NOMO-1 treated with dmso at 0.1 percent for 144 hours (cell line): ENCODE results near the gene CFAP65.

Experiments used
- DNase-seq: peaks from one replicate; lab custom pipeline; 2025; ENCODE audit not compliant: unreplicated experiment; lab: John Stamatoyannopoulos, UW

The CFAP65 gene

DNA sequence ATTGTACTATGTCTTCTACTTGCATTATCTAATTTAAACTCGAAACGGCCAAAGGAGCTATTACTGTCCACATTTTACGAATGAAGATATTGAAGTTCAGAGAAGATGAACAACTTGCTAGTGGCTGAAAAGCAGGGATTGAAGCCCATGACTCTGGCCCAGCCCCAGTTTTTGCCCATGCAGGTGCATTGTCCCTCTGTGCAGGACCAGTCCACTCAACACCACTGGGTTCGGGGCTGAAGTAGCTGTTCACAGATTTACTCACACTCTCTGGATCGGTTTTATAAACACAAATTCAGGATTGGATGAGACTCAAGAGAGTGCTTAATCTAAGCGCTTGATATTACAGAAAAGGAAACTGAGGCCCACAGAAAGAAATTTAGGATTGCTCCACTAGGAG is 20.8 kb upstream of the CFAP65 start:
- no peak for DNase-seq

DNA sequence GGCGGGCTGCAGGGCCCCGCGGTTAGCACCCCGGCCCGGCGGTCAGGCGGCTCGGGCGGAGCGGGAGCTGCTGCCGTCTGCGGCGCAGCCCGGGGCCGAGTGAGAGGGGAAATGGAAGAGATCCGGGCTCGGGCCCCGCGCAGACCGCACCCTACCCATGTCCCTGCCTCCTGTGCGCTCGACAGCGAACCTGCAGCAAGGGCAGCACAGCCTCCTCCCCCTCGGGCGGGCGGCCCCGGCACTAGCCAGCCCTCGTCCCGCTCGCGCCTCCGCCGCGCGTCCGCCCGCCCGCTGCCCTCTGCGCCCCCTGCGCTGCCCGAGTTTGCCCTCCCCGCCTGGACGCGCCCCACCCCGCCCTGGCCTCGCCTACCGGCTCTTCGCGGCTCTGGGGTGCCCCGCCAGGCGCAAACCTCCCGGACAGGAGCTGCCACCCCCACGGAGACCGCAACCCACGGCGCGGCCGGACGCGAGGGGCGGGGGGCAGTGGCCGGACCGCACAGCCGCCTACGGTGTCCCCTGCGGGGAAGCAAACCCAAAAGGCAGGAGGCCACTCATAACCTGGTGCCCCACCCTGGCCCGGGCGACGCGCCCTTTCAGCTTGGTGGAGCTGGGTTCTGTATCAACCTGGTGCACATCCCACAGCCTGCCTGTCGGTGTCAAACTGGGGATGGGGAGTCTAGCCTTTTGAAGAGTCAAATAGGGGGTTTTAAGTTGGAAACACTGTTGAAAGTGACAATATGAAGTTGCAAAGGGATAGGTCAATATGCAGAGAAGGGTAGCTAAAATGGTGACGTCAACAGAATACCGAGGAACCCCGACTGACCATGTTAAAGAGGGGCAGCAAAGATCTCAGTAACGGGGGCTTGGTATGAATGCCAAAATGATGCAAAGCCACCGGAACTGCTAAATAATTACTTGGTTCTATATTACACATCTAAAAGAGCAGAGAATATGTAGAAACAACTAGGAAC is 19.8 kb upstream of the CFAP65 start, which contains the start of gene IHH:
IHH (minus strand) TSS at position 101 of the 971 bp plus-strand sequence. CDS start 454 bp downstream, outside the sequence.
- DNase-seq, result no peak

DNA sequence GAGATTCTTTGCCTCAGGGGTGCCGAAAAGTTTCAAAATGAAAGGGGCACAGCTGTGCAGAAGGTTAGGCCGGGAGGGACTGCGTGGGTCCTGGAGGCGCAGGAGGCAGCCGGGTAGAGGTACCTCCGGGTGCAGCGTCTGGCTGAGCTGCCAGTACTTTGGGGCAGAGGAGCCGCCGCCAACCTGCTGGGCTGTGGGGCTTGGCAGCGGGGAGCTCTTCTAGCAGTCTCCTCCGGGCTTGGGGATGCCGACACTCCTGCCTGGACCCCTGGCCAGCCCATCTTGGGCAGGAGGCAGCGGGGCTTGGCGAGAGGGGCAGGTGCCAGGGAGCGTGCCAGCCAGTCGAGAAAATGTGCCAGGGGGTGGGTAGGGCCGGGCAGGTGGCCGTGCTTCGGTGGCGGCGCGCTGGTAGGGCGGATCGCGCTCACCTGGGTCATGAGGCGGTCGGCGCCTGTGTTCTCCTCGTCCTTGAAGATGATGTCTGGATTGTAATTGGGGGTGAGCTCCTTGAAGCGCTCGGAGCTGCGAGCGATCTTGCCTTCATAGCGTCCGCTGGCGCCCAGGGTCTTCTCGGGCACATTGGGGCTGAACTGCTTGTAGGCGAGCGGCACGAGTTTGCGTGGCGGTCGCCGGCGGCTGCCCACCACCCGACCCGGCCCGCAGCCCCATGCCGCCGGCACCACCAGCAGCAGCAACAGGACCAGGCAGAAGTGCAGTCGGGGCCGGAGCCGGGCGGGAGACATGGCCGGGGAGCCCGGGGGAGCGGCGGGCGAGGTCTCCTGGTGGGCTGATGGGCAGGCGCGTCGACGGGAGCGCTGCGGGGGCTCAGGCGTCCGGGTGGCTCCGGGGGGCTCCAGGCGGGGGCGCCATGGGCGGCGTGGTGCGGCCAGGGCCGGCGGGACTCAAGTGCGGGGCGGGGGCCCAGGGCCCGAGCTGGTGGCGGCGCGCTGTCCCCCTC is 18.7 kb upstream of the CFAP65 start:
- no peak for DNase-seq

GRCh38 chr2:219059375-219059724 is 18.0 kb upstream of the CFAP65 start:
- no peak for DNase-seq

GRCh38 chr2:219058541-219059374 is 17.4 kb upstream of the CFAP65 start:
- no peak for DNase-seq

GRCh38 chr2:219057709-219058540 is 16.6 kb upstream of the CFAP65 start:
- peak; percentile 67 for DNase-seq

DNA sequence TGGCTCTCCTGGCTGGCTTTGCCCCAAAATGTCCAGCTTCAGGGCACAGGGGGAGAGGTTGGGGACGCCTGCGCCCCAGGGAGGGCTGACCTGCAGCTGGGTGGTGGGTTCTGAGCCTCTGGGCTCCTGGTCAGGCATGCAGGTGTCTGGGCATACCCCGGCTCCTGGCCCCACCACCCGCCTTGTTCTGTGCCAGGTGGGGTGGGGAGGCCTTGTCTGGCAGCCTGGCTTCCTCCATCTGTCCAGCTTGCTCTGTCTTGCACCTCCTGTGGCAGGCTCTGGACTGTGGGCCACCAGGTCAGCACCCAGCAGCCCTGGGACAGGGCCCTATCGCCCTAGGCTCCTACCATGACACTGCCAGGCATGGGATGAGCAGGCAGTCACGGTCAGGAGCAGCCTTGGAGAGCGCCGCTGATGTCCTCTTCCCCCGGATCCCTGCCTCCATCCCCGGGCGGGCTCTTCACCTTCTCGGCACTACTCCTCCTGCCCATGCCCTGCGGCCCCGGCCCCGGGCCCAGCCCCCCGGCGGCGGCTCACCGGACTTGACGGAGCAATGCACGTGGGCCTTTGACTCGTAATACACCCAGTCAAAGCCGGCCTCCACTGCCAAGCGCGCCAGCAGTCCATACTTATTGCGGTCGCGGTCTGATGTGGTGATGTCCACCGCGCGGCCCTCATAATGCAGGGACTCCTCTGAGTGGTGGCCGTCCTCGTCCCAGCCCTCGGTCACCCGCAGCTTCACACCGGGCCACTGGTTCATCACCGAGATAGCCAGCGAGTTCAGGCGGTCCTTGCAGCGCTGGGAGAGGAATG is 15.8 kb upstream of the CFAP65 start:
- no peak for DNase-seq

DNA sequence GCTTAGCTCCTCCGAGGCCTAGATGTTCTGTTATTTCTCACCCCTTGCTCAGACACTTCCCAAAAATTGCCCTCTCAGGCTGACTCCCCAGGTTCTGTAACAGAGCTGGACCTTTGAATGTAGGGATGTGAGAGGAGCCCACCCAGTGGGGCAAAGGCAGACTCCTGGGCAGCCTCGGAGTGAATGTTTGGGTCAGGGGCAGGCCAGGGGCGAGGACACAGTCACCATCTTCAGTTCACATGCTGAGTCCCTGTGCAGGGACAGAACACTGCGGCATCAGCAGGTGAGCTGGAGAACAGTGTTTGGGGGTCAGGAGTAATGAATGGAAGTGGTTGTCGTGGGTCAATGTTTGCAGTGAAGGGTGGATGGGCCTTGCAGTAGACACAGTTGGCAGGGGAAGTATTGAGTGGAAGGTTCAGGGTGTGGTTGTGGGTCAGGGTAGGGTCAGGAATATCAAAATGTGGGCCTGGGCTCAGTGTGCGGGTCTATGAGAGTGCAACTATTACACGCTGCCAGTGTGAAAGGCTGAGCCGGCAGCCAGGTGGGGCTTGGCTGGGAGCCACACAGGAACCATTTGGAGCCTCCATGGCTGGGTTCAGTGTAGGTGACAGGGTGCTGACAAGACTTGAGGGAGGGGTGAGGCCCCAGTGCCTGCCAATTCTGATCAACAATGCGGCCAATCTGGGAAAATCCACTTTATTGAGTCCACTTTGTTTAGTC is 15.0 kb upstream of the CFAP65 start:
- DNase-seq, result no peak

DNA sequence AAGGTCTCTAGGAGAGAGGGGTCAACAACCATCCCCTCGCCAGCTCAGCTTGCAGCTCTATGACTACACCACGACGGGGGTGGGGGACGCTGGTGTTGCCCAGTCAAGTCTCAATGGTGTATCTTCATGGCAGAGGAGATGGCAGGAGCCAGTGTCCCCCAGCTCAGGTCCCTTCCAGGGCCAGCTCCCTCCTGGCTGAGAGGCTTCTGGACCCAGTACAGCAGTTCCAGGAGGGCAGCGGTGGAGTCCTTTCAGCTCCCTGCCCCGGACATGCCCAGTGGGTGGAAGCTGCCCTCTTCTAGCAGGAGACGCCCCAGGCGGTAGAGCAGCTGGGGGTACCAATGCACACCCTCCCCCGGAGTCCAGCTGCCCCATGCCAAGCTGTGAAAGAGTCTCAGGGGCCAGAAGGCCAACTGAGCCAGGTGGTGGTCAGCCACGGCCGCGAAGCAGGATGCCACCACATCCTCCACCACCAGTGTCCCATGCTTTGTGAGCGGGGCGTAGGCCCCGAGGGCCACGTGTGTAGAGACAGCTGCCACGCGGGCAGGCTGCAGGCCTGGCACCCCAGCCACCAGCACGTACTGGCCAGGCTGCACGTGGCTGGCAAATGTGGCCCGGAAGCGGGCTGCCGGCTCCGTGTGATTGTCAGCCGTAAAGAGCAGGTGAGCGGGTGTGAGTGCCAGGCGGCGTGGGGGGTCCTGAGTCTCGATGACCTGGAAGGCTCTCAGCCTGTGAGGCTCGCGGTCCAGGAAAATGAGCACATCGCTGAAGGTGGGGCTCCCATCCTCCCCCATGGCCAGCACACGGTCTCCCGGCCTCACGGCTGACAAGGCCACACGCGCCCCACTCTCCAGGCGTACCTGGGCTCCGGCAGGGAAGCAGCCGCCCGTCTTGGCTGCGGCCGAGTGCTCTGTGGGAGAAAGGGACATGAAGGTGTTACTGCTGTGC is 13.9 kb upstream of the CFAP65 start:
- no peak for DNase-seq

DNA sequence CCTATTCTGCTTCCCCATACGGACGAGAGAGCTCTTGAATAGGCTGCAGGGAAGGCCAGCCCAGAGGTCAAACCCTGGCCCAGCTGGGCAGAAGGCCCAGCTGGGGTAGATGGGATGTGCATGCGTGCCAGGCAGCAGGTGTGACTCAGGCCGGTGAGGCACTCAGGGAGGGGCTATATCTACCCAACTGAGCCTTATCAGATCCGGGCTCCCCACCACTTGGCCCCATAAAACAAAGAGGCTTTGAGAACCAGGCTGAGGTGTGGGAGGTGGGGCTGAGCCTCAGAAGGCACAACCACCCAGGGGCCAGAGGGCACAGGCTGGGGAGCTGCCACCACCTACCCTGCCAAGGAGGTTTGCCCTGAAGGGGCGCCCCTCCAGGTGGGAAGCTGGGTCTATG is 8.0 kb upstream of the CFAP65 start:
- DNase-seq, result no peak

GRCh38 chr2:219045937-219046550 is 4.7 kb upstream of the CFAP65 start:
- DNase-seq, result peak; percentile 18

GRCh38 chr2:219042750-219043149 is 1.4 kb upstream of the CFAP65 start:
- DNase-seq, result no peak

DNA sequence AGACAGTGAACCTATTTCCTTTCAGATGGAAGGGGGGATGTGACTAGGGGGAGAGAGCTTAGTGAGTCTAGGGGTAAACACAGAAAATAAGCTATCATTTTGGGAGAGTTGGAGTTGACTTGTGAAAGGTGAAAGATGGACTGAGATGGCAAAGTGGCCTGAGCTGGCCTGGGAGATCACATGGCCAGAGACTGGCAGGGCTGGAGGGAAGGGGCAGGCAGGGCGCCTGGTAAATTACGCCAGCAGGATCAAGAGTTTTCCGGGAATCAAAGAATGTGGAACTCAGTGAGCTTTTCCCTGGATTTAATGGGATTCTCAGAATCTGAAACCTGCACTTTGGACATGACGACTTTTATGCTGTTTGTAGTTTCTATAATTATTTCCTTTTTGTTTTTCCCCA is 841 bp upstream of the CFAP65 start:
- DNase-seq, result no peak

DNA sequence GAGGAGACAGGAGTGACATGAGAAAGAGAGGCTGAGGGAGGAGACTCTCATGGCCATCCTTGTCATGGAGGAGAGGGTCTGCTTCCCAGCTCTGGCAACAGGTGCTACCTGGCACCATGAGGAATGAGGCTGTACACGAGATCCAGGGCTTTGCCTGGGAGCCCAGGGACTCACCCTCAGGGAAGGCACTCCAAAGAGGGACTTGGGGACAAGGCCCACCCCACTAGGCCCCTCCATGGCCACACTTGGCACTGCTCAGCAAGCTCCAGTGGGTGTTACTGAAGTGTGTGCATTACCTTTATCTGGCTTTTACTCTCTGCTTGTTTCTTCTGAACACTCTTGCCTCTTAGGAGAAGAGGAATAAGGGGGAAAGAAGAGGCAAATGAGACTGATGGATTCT is 2.7 kb downstream of the CFAP65 start:
- no peak for DNase-seq

GRCh38 chr2:219037783-219038499 is 3.4 kb downstream of the CFAP65 start:
- no peak for DNase-seq

DNA sequence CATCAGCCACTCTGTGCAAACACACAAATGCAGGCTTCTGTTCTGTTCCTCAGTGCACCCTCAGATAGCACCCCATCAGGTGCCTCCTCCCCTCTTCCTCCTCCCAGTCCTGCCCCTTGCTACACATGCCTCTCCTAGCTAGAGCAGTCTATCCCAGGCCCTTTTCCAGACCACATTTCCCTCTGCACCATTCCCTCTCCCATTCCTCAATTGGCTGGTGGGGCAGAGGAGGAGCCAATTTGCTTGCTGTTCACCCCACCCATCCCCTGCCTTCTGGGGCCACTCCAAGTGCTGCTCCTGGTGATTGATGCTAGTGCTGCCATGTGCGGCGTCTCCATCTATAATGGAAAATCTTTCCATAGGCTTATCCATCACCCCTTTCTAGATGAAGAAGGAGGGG is 5.4 kb downstream of the CFAP65 start:
- DNase-seq, result no peak
